Neuronal stem cell (in vitro differentiated cells): ENCODE data around the gene PA2G4.

Experiments
- DNase-seq: peaks from one replicate; pipeline ENCODE4 v3.0.0-alpha.2; 2013; ENCODE audit warnings: low spot score
- H2AFZ ChIP-seq: one replicate; pipeline ENCODE4 v1.6.1; 2013; ENCODE audit warnings: mild to moderate bottlenecking, low read length, inconsistent platforms
- H2AK5ac ChIP-seq: 2 replicates; pipeline ENCODE4 v1.6.1; 2013; ENCODE audit warnings: low read depth, mild to moderate bottlenecking, inconsistent platforms, low read length, moderate library complexity, mixed read lengths
- H2BK120ac ChIP-seq: 2 replicates; pipeline ENCODE4 v1.6.1; 2013; ENCODE audit warnings: low read depth, mild to moderate bottlenecking, inconsistent platforms, low read length, moderate library complexity, mixed read lengths
- H2BK12ac ChIP-seq: one replicate; pipeline ENCODE4 v1.6.1; 2013; ENCODE audit warnings: low read length, inconsistent platforms
- H2BK15ac ChIP-seq: 2 replicates; pipeline ENCODE4 v1.6.1; 2013; ENCODE audit warnings: mild to moderate bottlenecking, low read length, inconsistent platforms, mixed read lengths
- H2BK5ac ChIP-seq: one replicate; pipeline ENCODE4 v1.6.1; 2013; ENCODE audit warnings: inconsistent platforms, mild to moderate bottlenecking, low read length, moderate library complexity
- H3K14ac ChIP-seq: one replicate; pipeline ENCODE4 v1.6.1; 2013; ENCODE audit warnings: low read length, inconsistent platforms
- H3K18ac ChIP-seq: 2 replicates; pipeline ENCODE4 v1.6.1; 2013; ENCODE audit warnings: low read length, inconsistent platforms
- H3K23ac ChIP-seq: 2 replicates; pipeline ENCODE4 v1.6.1; 2013; ENCODE audit warnings: low read depth, mild to moderate bottlenecking, mixed read lengths, low read length, inconsistent platforms; ENCODE audit not compliant: poor library complexity
- H3K27ac ChIP-seq: replicated peaks from 3 replicates; pipeline ENCODE4 v1.5.1; 2013; ENCODE audit warnings: low read length, inconsistent platforms
- H3K27me3 ChIP-seq, 3 experiments: 2 replicates each; pipeline ENCODE4 v1.6.1; 2013; ENCODE audit warnings: low read length in 3 of 3, mild to moderate bottlenecking in 2 of 3, inconsistent platforms in 1 of 3, low read depth in 1 of 3, mixed read lengths in 1 of 3, moderate library complexity in 1 of 3; ENCODE audit not compliant: control insufficient read depth in 3 of 3, insufficient read depth in 3 of 3
- H3K36me3 ChIP-seq, 2 donors: replicated peaks in 1 of 2; 2 replicates each; pipeline ENCODE4 v1.6.1; 2013; ENCODE audit warnings: low read length in 2 of 2; ENCODE audit not compliant: control insufficient read depth in 2 of 2, insufficient read depth in 2 of 2
- H3K4ac ChIP-seq: 2 replicates; pipeline ENCODE4 v1.6.1; 2013; ENCODE audit warnings: inconsistent platforms, mild to moderate bottlenecking, low read length, moderate library complexity
- H3K4me1 ChIP-seq, 2 donors: 1 replicate in 1 of 2; 2 replicates in 1 of 2; pipeline ENCODE4 v1.6.1; 2013; ENCODE audit warnings: low read length in 2 of 2, low read depth in 1 of 2; ENCODE audit not compliant: control insufficient read depth in 2 of 2, insufficient read depth in 1 of 2
- H3K4me2 ChIP-seq: one replicate; pipeline ENCODE4 v1.6.1; 2013; ENCODE audit warnings: mild to moderate bottlenecking, low read length, inconsistent platforms; ENCODE audit not compliant: insufficient read depth, poor library complexity, severe bottlenecking
- H3K4me3 ChIP-seq, 2 donors: 2 replicates each; pipeline ENCODE4 v1.5.1; 2013; ENCODE audit warnings: low read length in 2 of 2, mild to moderate bottlenecking in 2 of 2, inconsistent platforms in 1 of 2, moderate library complexity in 1 of 2
- H3K79me1 ChIP-seq: one replicate; pipeline ENCODE4 v1.6.1; 2013; ENCODE audit warnings: low read depth, mild to moderate bottlenecking, inconsistent platforms, low read length, moderate library complexity
- H3K9ac ChIP-seq: one replicate; pipeline ENCODE4 v1.6.1; 2013; ENCODE audit warnings: mild to moderate bottlenecking, low read depth, low read length, inconsistent platforms; ENCODE audit not compliant: poor library complexity
- H3K9me3 ChIP-seq, 2 donors: replicated peaks in 1 of 2; 2 replicates each; pipeline versions ENCODE3 to v1.6.1; 2013; ENCODE audit warnings: low read length in 2 of 2, mild to moderate bottlenecking in 2 of 2, inconsistent platforms in 1 of 2, low read depth in 1 of 2, mixed read lengths in 1 of 2, moderate library complexity in 1 of 2; ENCODE audit not compliant: control insufficient read depth in 2 of 2, insufficient read depth in 1 of 2
- H4K8ac ChIP-seq: one replicate; pipeline ENCODE4 v1.6.1; 2013; ENCODE audit warnings: low read depth, mild to moderate bottlenecking, inconsistent platforms, low read length, moderate library complexity
- H4K91ac ChIP-seq: one replicate; pipeline ENCODE4 v1.6.1; 2013; ENCODE audit warnings: low read length, low read depth, mild to moderate bottlenecking, inconsistent platforms; ENCODE audit not compliant: poor library complexity
- WGBS, 2 donors: extraction: QIAGEN DNeasy Blood & Tissue Kit; methylation state at CpG; one replicate each; pipeline ENCODE4 v1.1.7; 2013; ENCODE audit warnings: missing lambda C conversion rate in 2 of 2, mixed read lengths in 1 of 2; ENCODE audit not compliant: insufficient read length in 2 of 2, insufficient replicate concordance in 1 of 2; ENCODE audit errors: extremely low coverage in 2 of 2; 5-methylcytosine and 5-hydroxymethylcytosine counted together

PA2G4 gene

DNA sequence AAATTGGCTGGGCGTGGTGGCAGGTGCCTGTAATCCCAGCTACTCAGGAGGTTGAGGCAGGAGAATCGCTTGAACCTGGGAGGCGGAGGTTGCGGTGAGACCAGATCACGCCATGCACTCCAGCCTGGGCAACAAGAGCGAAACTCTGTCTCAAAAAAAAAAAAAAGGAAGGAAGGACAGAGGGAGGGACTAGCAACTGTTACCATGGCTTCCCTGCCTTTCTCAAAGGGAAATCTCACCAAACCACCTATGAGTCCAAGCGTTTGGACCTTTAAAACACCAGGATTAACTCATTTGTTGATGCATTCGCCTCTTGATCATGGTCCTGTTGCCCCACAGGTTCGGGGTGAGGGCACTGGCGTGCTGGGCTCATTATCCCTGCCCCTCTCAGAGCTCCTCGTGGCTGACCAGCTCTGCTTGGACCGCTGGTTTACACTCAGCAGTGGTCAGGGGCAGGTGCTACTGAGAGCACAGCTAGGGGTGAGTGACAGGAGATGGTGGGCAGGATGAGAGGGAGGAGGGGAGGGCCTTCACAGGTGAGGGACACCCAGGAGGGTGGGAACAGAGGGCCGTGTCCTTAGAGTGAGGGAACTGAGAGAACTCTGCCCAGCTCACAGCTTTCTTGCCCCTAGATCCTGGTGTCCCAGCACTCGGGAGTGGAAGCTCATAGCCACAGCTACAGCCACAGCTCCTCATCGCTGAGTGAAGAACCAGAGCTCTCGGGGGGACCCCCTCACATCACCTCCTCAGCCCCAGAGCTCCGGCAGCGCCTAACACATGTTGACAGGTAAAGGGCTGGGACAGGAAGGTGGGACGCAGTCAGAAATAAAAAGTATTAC is 37.8 kb downstream of the PA2G4 start:
- Histone ChIP-seq H3K27me3 (no peaks in the 10 kb centered on the region), H2BK15ac (no peak overlapping the region), H3K23ac (no peak overlapping the region), H2BK5ac (no peak overlapping the region), H3K4ac (no peak overlapping the region), H3K4me2 (no peak overlapping the region), H3K4me3 (no peak overlapping the region), H3K14ac (no peak overlapping the region), H3K27ac (no peak overlapping the region), H4K91ac (no peak overlapping the region), H2AFZ (no peak overlapping the region), H3K9ac (no peak overlapping the region), H3K4me1 (no peaks in the 10 kb centered on the region), H3K79me1 (no peaks in the 10 kb centered on the region), H3K36me3 (peaks cover 53 to 80% of the 10 kb centered on the region in 2 donors), H4K8ac (no peak overlapping the region), H2BK12ac (no peak overlapping the region), H2AK5ac (no peak overlapping the region), H3K18ac (no peak overlapping the region), H3K9me3 (peaks cover 0 to 4% of the 10 kb centered on the region in 2 donors), H2BK120ac (no peak overlapping the region)
- WGBS, 2 donors, result no CpG with 5 or more reads among the region's 19 CpGs
- DNase-seq, result no peak

GRCh38 chr12:56143217-56143616 is 38.9 kb downstream of the PA2G4 start:
- H3K4ac ChIP-seq, result no peak overlapping the region
- peaks cover 0 to 4% of the 10 kb centered on the region in 2 donors for H3K9me3 ChIP-seq
- H3K27ac ChIP-seq, result no peak overlapping the region
- no peak overlapping the region for H2BK15ac ChIP-seq
- H4K91ac ChIP-seq, result no peak overlapping the region
- no peak overlapping the region for H2BK120ac ChIP-seq
- H3K4me2 ChIP-seq, result no peak overlapping the region
- H3K4me1 ChIP-seq, result no peaks in the 10 kb centered on the region
- H3K23ac ChIP-seq, result no peak overlapping the region
- no peak overlapping the region for H3K14ac ChIP-seq
- no peak overlapping the region for H3K4me3 ChIP-seq
- peaks cover 42 to 70% of the 10 kb centered on the region in 2 donors for H3K36me3 ChIP-seq
- no peak overlapping the region for H3K18ac ChIP-seq
- no peak for DNase-seq
- no CpG with 5 or more reads among the region's 4 CpGs for WGBS, 2 donors
- no peak overlapping the region for H4K8ac ChIP-seq
- H3K79me1 ChIP-seq, result no peaks in the 10 kb centered on the region
- no peak overlapping the region for H2BK12ac ChIP-seq
- H2AK5ac ChIP-seq, result no peak overlapping the region
- no peak overlapping the region for H2BK5ac ChIP-seq
- H3K9ac ChIP-seq, result no peak overlapping the region
- H2AFZ ChIP-seq, result no peak overlapping the region
- no peaks in the 10 kb centered on the region for H3K27me3 ChIP-seq

- Histone ChIP-seq H3K4me3 (peak overlapping the region in 1 of 2 donors; percentile 48), H3K79me1 (no peaks in the 10 kb centered on the region), H3K27ac (no peak overlapping the region), H3K36me3 (peaks cover 36 to 63% of the 10 kb centered on the region in 2 donors), H2AFZ (no peak overlapping the region), H3K4ac (no peak overlapping the region), H3K9ac (no peak overlapping the region), H4K8ac (no peak overlapping the region), H2BK15ac (no peak overlapping the region), H3K4me2 (no peak overlapping the region), H3K27me3 (no peaks in the 10 kb centered on the region), H3K4me1 (no peaks in the 10 kb centered on the region), H3K9me3 (no peaks in the 10 kb centered on the region), H3K18ac (no peak overlapping the region), H2BK120ac (no peak overlapping the region), H2AK5ac (no peak overlapping the region), H4K91ac (no peak overlapping the region), H2BK5ac (no peak overlapping the region), H3K14ac (no peak overlapping the region), H2BK12ac (no peak overlapping the region), H3K23ac (no peak overlapping the region)
- no peak for DNase-seq
- WGBS, 2 donors, result no CpG with 5 or more reads among the region's 8 CpGs
Observed at GRCh38 chr12:56143870-56144269, 39.5 kb downstream of the PA2G4 start.

DNA sequence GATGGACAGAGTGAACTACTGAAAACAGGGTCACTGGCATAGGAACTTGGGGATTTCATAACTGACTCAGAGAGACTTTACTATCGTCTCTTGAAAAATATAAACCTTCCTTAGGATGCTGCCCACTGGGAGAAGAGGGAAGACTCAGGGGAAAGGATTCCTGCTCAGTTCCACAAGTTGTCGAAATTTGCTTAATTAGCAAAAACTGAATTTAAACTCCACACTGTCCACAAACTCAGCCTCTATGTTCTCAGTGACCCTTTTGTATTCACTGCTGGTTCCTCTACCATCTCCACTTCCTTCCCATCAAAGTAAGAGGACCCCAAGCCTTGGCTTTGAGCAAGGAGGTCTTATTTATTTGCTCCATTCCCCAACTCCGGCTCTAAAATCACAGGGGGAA is 40.9 kb downstream of the PA2G4 start:
- H2AFZ ChIP-seq, result no peak overlapping the region
- no peaks in the 10 kb centered on the region for H3K4me1 ChIP-seq
- no peak overlapping the region for H2BK12ac ChIP-seq
- no CpG with 5 or more reads among the region's 3 CpGs for WGBS, 2 donors
- no peak overlapping the region for H3K18ac ChIP-seq
- H3K36me3 ChIP-seq, result peaks cover 33 to 50% of the 10 kb centered on the region in 2 donors
- no peak overlapping the region for H2BK5ac ChIP-seq
- no peaks in the 10 kb centered on the region for H3K9me3 ChIP-seq
- H3K4me2 ChIP-seq, result no peak overlapping the region
- no peak overlapping the region for H3K4me3 ChIP-seq
- no peak overlapping the region for H3K23ac ChIP-seq
- H3K27ac ChIP-seq, result no peak overlapping the region
- H2BK15ac ChIP-seq, result no peak overlapping the region
- H3K79me1 ChIP-seq, result no peaks in the 10 kb centered on the region
- no peak overlapping the region for H4K8ac ChIP-seq
- no peak for DNase-seq
- no peak overlapping the region for H3K4ac ChIP-seq
- no peak overlapping the region for H2BK120ac ChIP-seq
- H3K14ac ChIP-seq, result no peak overlapping the region
- H3K9ac ChIP-seq, result no peak overlapping the region
- no peak overlapping the region for H2AK5ac ChIP-seq
- no peaks in the 10 kb centered on the region for H3K27me3 ChIP-seq
- no peak overlapping the region for H4K91ac ChIP-seq
